ENCODE measurements around the gene NEAT1.
A peak's percentile ranks its signal among the peaks of the same experiment; 100 is the strongest.

The NEAT1 gene

DNA sequence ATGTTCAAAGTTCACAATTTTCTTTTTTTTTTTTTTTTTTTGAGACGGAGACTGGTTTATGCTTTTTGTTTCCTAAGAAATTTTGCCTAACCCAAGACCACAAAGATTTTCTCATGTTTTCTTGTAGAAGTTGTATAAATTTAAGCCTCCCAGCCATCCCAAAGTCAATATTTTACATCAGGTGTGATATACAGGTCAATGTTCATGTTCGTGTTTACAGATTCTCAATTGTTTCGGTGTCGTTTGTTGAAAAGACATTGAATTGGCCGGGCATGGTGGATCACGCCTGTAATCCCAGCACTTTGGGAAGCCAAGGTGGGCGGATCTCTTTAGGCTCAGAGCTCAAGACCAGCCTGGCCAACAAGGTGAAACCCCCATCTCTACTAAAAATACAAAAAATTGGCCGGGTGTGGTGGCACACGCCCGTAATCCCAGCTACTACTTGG is 20.8 kb upstream of the NEAT1 start:
- no peak overlapping the region for H3K27ac ChIP-seq
- TF ChIP-seq, protein P1, sequence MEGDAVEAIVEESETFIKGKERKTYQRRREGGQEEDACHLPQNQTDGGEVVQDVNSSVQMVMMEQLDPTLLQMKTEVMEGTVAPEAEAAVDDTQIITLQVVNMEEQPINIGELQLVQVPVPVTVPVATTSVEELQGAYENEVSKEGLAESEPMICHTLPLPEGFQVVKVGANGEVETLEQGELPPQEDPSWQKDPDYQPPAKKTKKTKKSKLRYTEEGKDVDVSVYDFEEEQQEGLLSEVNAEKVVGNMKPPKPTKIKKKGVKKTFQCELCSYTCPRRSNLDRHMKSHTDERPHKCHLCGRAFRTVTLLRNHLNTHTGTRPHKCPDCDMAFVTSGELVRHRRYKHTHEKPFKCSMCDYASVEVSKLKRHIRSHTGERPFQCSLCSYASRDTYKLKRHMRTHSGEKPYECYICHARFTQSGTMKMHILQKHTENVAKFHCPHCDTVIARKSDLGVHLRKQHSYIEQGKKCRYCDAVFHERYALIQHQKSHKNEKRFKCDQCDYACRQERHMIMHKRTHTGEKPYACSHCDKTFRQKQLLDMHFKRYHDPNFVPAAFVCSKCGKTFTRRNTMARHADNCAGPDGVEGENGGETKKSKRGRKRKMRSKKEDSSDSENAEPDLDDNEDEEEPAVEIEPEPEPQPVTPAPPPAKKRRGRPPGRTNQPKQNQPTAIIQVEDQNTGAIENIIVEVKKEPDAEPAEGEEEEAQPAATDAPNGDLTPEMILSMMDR (conservative IDR thresholded peaks at IDR 0.05), result no peak

DNA sequence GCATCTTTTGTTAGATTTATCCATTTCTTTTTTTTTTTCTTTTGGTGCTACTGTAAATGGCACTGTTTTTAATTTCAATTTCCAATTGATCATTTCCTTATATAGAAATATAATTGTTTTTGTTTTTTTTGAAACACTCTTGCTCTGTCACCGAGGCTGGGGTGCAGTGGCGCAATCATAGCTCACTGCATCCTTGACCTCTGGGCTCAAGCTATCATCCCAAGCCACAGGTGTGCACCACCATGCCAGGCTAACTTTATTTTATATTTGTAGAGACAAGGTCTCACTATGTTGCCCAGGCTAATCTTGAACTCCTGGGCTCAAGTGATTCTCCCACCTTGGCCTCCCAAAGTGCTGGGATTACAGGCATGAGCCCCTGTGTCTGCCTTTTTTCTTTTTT is 19.8 kb upstream of the NEAT1 start:
- no peak overlapping the region for H3K27ac ChIP-seq
- TF ChIP-seq, protein P1 (conservative IDR thresholded peaks at IDR 0.05), result no peak

DNA sequence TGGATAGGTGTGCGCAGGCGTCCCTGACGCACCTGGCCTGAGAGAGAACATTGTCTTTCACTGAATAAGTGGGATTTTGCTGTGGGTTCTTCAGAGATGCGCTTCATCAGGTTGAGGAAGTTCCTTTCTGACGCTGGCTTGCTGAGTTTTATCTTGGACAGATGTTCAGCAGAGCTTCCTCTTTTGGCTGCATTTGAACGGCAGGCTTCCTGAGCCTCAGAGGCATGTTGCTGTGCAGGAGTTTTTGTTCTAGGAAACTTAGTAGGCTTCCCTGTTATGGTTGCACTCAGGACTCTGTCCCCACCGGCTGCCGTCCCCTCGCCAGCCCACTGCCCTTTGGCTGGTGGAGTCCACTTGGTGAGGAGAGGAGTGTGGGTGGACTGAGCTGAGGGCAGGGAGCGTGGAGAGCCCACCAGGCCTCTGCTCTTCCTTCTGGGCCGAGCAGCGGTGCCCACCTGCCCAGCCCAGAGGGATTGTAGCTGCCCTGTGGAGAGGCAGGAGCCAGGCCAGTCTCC is 18.9 kb upstream of the NEAT1 start:
- no peak overlapping the region for H3K27ac ChIP-seq
- TF ChIP-seq, protein P1 (conservative IDR thresholded peaks at IDR 0.05), result no peak

DNA sequence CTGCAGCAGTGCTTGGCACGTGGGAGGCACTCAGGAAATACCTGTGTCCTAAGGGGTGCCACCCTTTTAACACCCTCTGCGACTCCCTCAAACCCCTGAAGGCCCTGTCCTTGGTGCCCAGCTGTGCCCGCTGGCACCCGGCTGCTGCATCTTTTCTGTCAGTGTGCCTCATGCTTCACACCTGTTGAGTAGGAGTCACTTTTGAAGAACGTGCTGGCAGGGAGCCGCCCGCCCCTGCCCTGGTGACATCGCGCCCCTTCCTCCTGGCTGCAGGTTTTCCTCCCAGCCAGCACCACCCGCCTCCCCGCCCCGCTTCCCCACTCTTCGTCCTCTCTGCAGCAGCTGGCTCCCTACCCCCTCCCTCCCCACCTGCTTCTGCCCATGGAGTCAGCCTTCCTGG is 18.4 kb upstream of the NEAT1 start:
- TF ChIP-seq, protein P1 (conservative IDR thresholded peaks at IDR 0.05), result no peak
- no peak overlapping the region for H3K27ac ChIP-seq

DNA sequence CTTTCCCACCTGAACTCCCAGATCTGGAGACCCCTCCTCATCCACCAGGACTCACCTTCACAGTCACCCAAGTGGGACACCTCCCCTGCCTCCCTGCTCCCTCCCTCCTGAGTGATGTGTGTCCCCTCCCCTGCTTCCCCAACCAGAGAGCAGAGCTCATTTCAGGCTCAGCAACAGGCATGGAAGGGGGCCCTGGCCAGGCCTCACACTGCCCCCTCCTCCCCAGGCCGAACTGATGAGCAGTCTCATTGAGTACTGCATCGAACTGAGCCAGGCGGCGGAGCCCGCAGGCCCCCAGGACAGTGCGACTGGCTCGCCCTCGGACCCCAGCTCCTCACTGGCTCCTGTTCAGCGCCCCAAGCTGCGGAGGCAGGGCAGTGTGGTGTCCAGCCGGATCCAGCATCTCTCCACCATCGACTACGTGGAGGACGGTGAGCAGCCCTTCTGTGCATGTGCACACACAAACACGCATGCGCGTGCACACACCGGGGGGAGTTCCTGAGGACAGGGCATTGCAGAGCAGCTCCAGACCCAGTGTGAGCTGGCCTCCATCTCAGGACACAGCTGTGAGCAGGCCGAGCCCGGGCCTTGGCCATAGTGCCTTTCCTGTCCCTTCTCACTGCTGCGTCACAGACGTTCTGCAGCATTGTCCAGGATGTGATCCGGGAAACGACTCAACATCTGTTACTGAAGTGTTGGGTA is 17.8 kb upstream of the NEAT1 start:
- TF ChIP-seq, protein P1 (conservative IDR thresholded peaks at IDR 0.05), result no peak
- no peak overlapping the region for H3K27ac ChIP-seq

DNA sequence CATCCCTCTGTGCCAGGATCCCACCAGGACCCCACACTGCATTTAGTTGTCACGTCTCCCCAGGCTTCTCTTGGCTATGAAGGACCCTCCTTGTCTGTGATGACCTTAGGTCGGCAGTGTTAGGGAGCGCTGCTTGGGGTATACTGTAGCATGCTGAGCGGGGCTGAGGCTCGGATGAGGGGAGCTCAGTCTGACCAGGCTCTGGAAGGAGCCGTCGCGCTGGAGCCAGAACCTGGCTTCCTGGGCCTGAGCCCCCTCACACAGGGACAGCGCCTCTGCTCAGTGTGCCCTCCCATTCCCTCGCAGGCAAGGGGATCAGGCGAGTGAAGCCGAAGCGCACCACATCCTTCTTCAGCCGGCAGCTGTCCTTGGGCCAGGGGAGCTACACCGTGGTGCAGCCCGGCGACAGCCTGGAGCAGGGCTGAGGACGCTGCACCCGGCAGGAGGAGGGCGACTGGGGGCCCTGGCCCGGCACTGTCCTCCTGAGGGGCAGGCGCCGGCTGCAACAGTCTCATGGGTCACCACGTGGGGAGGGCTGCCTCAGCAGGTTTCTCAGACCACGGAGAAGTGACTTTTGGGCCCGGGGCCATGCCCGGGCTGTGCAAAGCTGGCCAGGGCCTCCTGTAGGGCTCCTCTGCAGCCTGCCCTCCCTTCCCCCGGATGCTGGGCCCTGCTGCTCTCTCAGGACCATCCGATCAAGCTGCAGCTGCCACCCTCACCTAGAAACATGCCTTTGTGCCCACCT is 11.5 kb upstream of the NEAT1 start:
- TF ChIP-seq, protein P1 (conservative IDR thresholded peaks at IDR 0.05), result no peak
- peak overlapping the region; percentile 9; the same call in 1 of the 2 replicates for H3K27ac ChIP-seq

DNA sequence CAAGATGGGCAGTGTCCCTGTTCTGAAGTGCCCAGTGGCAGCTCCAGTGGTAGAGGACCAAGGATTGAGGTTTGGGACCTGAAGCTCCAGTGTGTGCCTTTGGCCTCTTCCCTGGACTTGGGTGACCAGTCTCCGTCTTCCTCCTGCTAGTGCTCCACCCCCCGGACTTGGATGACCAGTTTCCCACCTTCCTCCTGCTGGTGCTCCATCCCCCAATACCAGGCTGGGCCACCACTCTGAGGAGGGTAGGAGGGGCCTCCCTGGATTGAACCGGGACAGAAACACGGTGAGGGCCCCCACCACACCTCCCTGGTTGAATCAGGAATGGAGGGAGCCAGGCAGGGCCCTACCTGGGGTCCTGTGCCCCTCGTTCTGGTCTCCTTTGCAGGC is 10.9 kb upstream of the NEAT1 start:
- TF ChIP-seq, protein P1 (conservative IDR thresholded peaks at IDR 0.05), result no peak
- peak overlapping the region; percentile 9; the same call in 1 of the 2 replicates for H3K27ac ChIP-seq
